CD4-positive, alpha-beta T cell (primary cell): ENCODE results near the gene TMEM131. TPM values are rescaled to one million over a fixed set of nuclear protein-coding genes. Genes with fewer than 3 reads are reported as not detected.

Experiments
- ATAC-seq: fragments of 200-7000 bp; cut with Tn5 transposase; one replicate; pipeline ENCODE4 v1.10.0; 2022; ENCODE audit warnings: mild to moderate bottlenecking; ENCODE audit not compliant: poor library complexity
- CTCF ChIA-PET: fragments of 350-600 bp; sonication (Branson Sonifier 250); formaldehyde crosslinking; loops from one replicate; lab custom pipeline; 2021; ENCODE audit warnings: antibody characterized with exemption, inconsistent platforms; lab: Charles Lee
- POLR2A ChIA-PET: fragments of 350-600 bp; sonication (Branson Sonifier 250); formaldehyde crosslinking; loops from one replicate; lab custom pipeline; 2021; ENCODE audit warnings: antibody characterized with exemption, inconsistent platforms; lab: Charles Lee
- DNase-seq, 14 experiments: peaks; one replicate each; pipeline ENCODE4 v3.0.0-alpha.2; 2013 to 2020; ENCODE audit warnings: mixed read lengths in 2 of 14
- H3K27ac ChIP-seq, 2 donors: one replicate each; pipeline versions ENCODE4 v1.5.1 to v1.7.0; 2013; ENCODE audit warnings: low read length in 2 of 2, low read depth in 1 of 2, mild to moderate bottlenecking in 1 of 2
- H3K27me3 ChIP-seq, 2 experiments: 1 replicate in 1 of 2; 2 replicates in 1 of 2; pipeline versions ENCODE4 v1.6.1 to v1.7.0; 2013; ENCODE audit warnings: low read length in 2 of 2, control low read depth in 1 of 2, mild to moderate bottlenecking in 1 of 2, moderate library complexity in 1 of 2; ENCODE audit not compliant: insufficient read depth in 2 of 2, control insufficient read depth in 1 of 2
- H3K36me3 ChIP-seq: one replicate; pipeline ENCODE4 v1.6.1; 2013; ENCODE audit warnings: low read length, control low read depth; ENCODE audit not compliant: insufficient read depth
- H3K4me1 ChIP-seq: one replicate; pipeline ENCODE4 v1.6.1; 2013; ENCODE audit warnings: low read length, control low read depth; ENCODE audit not compliant: insufficient read depth
- H3K4me3 ChIP-seq: one replicate; pipeline ENCODE4 v1.5.1; 2013; ENCODE audit warnings: mild to moderate bottlenecking, low read length, moderate library complexity
- H3K9me3 ChIP-seq, 2 experiments: 1 replicate in 1 of 2; 2 replicates in 1 of 2; pipeline versions ENCODE4 v1.6.1 to v1.7.0; 2013; ENCODE audit warnings: low read length in 2 of 2, mild to moderate bottlenecking in 2 of 2, control low read depth in 1 of 2, moderate library complexity in 1 of 2; ENCODE audit not compliant: control insufficient read depth in 1 of 2, insufficient read depth in 1 of 2
- H3K27ac Mint-ChIP-seq: one replicate; pipeline ENCODE4 v1.8.0; 2020; ENCODE audit warnings: mixed read lengths
- H3K27me3 Mint-ChIP-seq: one replicate; pipeline ENCODE4 v1.8.0; 2021; ENCODE audit warnings: mixed read lengths
- H3K36me3 Mint-ChIP-seq: one replicate; pipeline ENCODE4 v1.8.0; 2021; ENCODE audit warnings: low read depth, mixed read lengths
- H3K4me1 Mint-ChIP-seq: one replicate; pipeline ENCODE4 v1.8.0; 2021; ENCODE audit warnings: low read depth, mixed read lengths
- H3K4me3 Mint-ChIP-seq: one replicate; pipeline ENCODE4 v1.8.0; 2020; ENCODE audit warnings: mild to moderate bottlenecking, mixed read lengths
- H3K9me3 Mint-ChIP-seq: one replicate; pipeline ENCODE4 v1.8.0; 2020; ENCODE audit warnings: mixed read lengths
- CTCF ChIP-seq: fragments of 200-600 bp; IDR thresholded peaks from one replicate; pipeline ENCODE4 v1.8.0; 2022; ENCODE audit warnings: antibody characterized with exemption, mild to moderate bottlenecking
- intact Hi-C, 2 experiments: fragments of 100-400 bp; cut with DNase I in 1 of 2; cut with micrococcal nuclease in 1 of 2; formaldehyde crosslinking; loops; one replicate each; pipeline versions ENCODE4 v1.15.1 to v1.9.0; 2023 to 2025; cut with DNase I, micrococcal nuclease
- total RNA-seq, 174 experiments: library from RNA in 2 of 174; stranded (reverse) in 2 of 174; gene quantifications; one replicate each; pipeline ENCODE4 v1.2.3 and lab custom pipeline; 2021 to 2026

Gene TMEM131
- total RNA-seq, 2 experiments from 2014 or later = 29.2 to 33.6 TPM

- POLR2A ChIA-PET = no interaction called here
- peaks cover 36% of the 10 kb centered on the region for H3K36me3 Mint-ChIP-seq
- H3K9me3 ChIP-seq = no peaks in the 10 kb centered on the region
These were observed 150.6 kb downstream of the TMEM131 start for GRCh38 chr2:97845133-97845532.

GRCh38 chr2:97844311-97844859, 151.4 kb downstream of the TMEM131 start:
- Histone ChIP-seq H3K27me3 (no peaks in the 10 kb centered on the region), H3K36me3 (peaks cover 29% of the 10 kb centered on the region), H3K4me3 (no peak overlapping the region), H3K27ac (no peak overlapping the region), H3K9me3 (no peaks in the 10 kb centered on the region), H3K4me1 (no peaks in the 10 kb centered on the region)
- no peaks in the 10 kb centered on the region for H3K9me3 Mint-ChIP-seq
- CTCF ChIA-PET = no interaction called here
- no peaks in the 10 kb centered on the region for H3K27me3 Mint-ChIP-seq
- peaks cover 37% of the 10 kb centered on the region for H3K4me1 Mint-ChIP-seq
- H3K4me3 Mint-ChIP-seq = no peak overlapping the region
- intact Hi-C loops = no loop called here
- peaks cover 39% of the 10 kb centered on the region for H3K36me3 Mint-ChIP-seq
- no peak overlapping the region for H3K27ac Mint-ChIP-seq
- POLR2A ChIA-PET = no interaction called here
- no peak for ATAC-seq
- no peak for TF ChIP-seq CTCF
- DNase-seq = no peak

More at GRCh38 chr2:97845133-97845532, 150.6 kb downstream of the TMEM131 start:
- Histone ChIP-seq H3K4me1 (no peaks in the 10 kb centered on the region), H3K27ac (no peak overlapping the region), H3K4me3 (no peak overlapping the region), H3K36me3 (peaks cover 22% of the 10 kb centered on the region), H3K27me3 (no peaks in the 10 kb centered on the region)
- intact Hi-C loops = no loop called here
- H3K4me1 Mint-ChIP-seq = peaks cover 42% of the 10 kb centered on the region
- CTCF ChIA-PET = interaction anchor here (0.6 kb wide), 1 partner anchor 1240 kb away, joined by 5 read pairs; no protein-coding TSS in a partner anchor
- ATAC-seq (no peak), DNase-seq (no peak)
- no peaks in the 10 kb centered on the region for H3K9me3 Mint-ChIP-seq
- H3K27ac Mint-ChIP-seq = no peak overlapping the region
- H3K4me3 Mint-ChIP-seq = no peak overlapping the region
- TF ChIP-seq CTCF = no peak
- H3K27me3 Mint-ChIP-seq = no peaks in the 10 kb centered on the region

- H3K4me1 Mint-ChIP-seq = peaks cover 5% of the 10 kb centered on the region
- H3K27ac Mint-ChIP-seq = no peak overlapping the region
- ChIA-PET CTCF (no interaction called here), POLR2A (no interaction called here)
- no peak overlapping the region for H3K4me3 ChIP-seq
- intact Hi-C loops = no loop called here
- ATAC-seq (no peak), DNase-seq (no peak)
- H3K4me3 Mint-ChIP-seq = no peak overlapping the region
- H3K4me1 ChIP-seq = no peaks in the 10 kb centered on the region
- H3K27me3 Mint-ChIP-seq = no peaks in the 10 kb centered on the region
- H3K36me3 Mint-ChIP-seq = peaks cover 56% of the 10 kb centered on the region
- no peak overlapping the region for H3K27ac ChIP-seq
- H3K36me3 ChIP-seq = peaks cover 43% of the 10 kb centered on the region
- no peaks in the 10 kb centered on the region for H3K27me3 ChIP-seq
- no peaks in the 10 kb centered on the region for H3K9me3 Mint-ChIP-seq
- H3K9me3 ChIP-seq = no peaks in the 10 kb centered on the region
- no peak for TF ChIP-seq CTCF
These were observed 155.6 kb downstream of the TMEM131 start for GRCh38 chr2:97840198-97840597.
